A673 (cell line): ENCODE results near the gene SNAP25.

ENCODE experiments used
- CTCF ChIP-seq: fragments of 300-800, 200-600 bp; sonication (generic); conservative IDR thresholded peaks from 2 replicates; pipeline ENCODE4 v1.5.1; 2017; ENCODE audit warnings: low read depth, mild to moderate bottlenecking, antibody characterized with exemption, low read length, moderate library complexity, mixed read lengths
- EZH2 ChIP-seq: fragments of 200-600 bp; sonication (generic); IDR thresholded peaks from 2 replicates; pipeline ENCODE4 v1.6.1; 2017; ENCODE audit warnings: borderline replicate concordance, low read depth, mild to moderate bottlenecking, mixed read lengths, antibody characterized with exemption, low read length; ENCODE audit not compliant: poor library complexity, severe bottlenecking

GRCh38 chr20:10217721-10218410, 764 bp upstream of the SNAP25 start:
- TF ChIP-seq CTCF (no peak), EZH2 (no peak)
